NCI-H128 (cell line): Measurements from ENCODE around the gene SHTN1.
A peak's percentile ranks its signal among the peaks of the same experiment; 100 is the strongest.

Experiments
- DNase-seq: peaks from one replicate; lab custom pipeline; 2025; ENCODE audit not compliant: unreplicated experiment; lab: John Stamatoyannopoulos, UW

The SHTN1 gene

GRCh38 chr10:117005026-117005526 lies at the start of gene SHTN1:
TSS of gene SHTN1 (minus strand) at chr10:117005187. CDS start at chr10:117005079, 108 bp downstream.
- DNase-seq, result peak; percentile 16

DNA sequence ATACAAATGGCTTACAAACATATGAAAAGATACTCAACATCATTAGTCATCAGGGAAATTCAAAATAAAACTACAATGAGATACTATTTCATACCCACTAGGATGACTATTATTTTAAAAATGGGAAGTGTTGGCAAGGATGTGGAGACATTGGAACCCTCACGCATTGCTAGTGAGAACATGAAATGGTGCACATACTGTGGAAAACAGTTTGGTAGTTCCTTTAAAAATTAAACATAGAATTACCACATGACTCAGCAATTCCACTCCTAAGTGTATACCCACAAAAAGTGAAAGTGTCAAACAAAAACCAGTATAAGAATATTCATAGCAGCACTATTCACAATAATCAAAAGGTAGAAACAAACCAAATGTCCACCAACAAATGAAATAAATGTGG lies 48.5 kb upstream of the SHTN1 start:
- DNase-seq, result no peak

DNA sequence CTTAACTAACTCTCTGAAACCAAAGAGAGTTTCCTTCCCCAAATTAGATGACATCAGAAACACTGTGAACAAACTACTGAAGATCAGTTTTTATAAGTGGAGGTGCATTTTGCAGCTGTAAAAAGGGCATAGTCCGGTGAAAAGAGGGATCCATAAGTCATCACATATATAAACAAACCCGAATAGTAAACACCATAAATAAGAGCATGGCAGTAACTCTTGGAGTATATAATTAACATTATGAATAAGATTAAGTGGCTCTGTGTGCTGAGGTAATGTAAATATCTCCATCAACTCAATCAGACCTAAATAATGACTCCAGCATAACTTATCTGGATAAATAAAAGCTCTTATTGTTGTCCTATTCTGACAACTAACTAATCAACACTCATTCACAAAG lies 43.0 kb upstream of the SHTN1 start:
- DNase-seq, result no peak

GRCh38 chr10:117016266-117016665 lies 11.3 kb upstream of the SHTN1 start:
- DNase-seq, result no peak

DNA sequence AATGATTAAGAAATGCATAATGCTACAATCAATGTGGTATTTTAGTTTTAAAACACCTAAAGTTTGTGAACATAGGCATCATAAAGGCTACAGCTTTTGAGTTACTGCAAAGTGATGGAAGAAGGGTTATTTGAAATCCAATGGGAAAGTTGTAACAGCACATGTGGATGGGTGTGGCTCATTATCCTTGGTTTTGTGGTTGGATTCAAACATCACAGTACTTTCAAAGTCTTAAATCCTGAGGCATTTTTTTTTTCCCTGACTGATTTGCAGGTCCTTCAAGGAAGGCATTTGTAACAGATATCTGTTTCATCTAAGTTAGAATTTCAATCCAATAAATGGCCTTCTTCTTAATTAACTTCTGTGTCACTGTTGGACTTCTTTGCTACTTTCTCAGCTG lies 9.8 kb upstream of the SHTN1 start:
- DNase-seq, result no peak

DNA sequence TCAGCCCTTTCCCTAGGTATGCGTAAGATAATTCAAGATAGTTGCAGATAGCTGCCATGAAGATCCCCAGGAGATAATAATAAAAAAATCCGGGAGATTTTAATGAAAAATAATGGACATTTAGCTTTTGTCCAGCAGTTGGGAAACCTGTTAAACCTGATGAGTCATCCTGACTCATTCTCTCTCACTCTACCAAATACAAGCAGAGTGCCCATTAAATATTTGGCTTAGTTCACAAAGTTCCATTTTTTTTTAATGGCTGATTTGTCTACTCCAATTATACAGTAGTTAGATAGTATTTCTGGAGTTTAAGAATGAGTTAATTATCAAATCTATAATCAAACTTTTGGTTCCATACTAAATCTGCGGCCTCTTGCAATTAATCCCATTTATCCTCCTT lies 2.1 kb upstream of the SHTN1 start:
- DNase-seq, result no peak

- DNase-seq, result no peak
Measured at GRCh38 chr10:117005527-117006055, 604 bp upstream of the SHTN1 start.

DNA sequence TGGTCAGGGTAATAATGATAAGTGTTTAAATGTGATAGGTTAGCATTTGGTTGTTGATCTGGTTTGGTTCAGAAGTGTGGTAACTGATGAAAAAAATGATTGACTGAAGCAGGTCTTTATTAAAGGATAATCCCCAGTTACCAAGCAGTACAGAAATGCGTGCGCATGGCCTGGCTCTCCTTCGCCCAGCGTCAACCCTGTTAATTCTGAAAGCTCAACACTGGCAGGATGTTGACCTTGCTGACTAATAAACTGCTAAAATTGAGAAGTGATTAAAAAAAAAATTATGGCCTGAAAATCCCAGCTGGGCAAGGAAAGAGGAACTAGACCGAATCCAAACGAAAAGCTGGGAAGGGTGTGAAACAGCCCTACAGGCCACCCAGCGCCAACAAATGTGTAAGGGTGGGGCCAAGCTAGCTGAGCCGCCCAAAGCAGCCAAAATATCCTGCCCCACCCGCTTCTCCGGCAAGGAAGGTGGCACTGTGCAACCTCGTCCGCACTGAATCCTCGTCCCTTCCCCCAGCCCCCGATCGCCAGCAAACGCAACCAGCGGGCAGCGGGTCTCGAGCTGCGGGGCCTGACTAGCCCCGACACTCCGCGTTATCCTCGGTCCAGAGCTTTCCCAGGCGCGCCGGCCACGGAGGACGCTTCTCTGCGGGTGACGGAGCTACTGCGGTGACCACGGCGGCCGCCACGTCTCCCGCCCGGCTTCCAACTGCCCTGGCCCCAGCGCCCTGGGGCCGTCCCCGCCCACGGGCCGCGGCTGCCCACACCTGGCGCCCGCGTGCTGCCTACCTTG lies 561 bp downstream of the SHTN1 start:
- no peak for DNase-seq

GRCh38 chr10:117003336-117003735 lies 1.7 kb downstream of the SHTN1 start:
- no peak for DNase-seq

DNA sequence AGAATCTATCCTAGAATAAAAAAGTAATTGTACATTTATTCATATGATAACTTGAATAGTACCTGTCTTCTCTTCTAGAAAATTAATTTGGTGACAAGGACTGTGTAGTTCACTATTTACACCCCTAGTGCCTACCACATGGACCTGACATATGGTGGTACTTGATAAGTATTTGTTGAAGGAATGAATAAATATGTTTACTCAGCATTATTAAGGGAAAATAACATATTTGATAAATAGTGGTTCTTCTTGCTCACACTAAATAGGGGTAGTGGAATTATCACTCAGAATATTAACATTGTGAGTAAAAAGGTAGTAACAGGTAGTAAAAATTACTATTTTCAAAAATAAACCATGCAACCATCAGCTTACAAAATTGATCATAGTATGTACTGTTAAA lies 2.8 kb downstream of the SHTN1 start:
- no peak for DNase-seq

DNA sequence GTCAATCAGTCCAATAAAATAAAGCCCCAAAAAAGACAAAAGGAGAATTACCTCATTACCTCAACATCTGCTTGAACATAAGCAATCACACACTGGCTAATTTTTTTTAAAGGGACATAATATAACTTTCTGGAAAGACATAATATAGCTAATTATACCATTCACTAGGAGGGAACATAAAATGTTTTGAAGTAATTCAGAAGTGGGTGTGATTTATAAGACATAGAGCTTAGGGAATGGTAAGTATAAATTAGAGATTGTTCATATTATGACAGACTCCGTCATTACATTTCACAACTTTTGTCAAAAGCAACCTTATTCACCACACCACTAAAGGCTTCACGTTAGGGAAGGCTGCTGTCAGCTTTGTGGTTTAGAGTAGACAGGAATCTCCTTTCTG lies 3.8 kb downstream of the SHTN1 start:
- DNase-seq, result no peak

GRCh38 chr10:117000580-117000979 lies 4.4 kb downstream of the SHTN1 start:
- DNase-seq, result no peak

- DNase-seq, result no peak
Measured at GRCh38 chr10:116998172-116998571, 6.8 kb downstream of the SHTN1 start.

- DNase-seq, result no peak
Measured at GRCh38 chr10:116997015-116997414, 8.0 kb downstream of the SHTN1 start.

GRCh38 chr10:116995648-116996047 lies 9.3 kb downstream of the SHTN1 start:
- DNase-seq, result no peak

- no peak for DNase-seq
Measured at GRCh38 chr10:116994113-116994890, 10.7 kb downstream of the SHTN1 start.

DNA sequence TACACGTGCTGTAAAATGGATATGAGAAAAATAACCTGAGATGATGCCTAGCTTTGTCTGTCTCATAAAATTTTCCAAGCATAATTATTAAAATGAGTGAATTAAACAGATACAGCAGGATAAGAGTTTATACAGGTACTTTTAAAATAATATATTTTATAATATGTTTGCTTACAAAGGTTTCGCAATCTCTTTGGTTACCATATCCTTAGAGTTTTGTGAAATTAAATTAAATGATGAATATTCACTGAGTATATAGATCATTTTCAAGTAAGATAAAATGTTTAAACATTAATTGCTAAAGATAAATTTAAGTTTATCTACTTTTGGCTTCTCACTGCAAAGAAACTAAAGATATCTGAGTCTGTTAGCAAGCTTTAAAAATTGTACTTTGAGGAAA lies 11.4 kb downstream of the SHTN1 start:
- DNase-seq, result no peak

GRCh38 chr10:116992183-116992582 lies 12.8 kb downstream of the SHTN1 start:
- DNase-seq, result no peak

DNA sequence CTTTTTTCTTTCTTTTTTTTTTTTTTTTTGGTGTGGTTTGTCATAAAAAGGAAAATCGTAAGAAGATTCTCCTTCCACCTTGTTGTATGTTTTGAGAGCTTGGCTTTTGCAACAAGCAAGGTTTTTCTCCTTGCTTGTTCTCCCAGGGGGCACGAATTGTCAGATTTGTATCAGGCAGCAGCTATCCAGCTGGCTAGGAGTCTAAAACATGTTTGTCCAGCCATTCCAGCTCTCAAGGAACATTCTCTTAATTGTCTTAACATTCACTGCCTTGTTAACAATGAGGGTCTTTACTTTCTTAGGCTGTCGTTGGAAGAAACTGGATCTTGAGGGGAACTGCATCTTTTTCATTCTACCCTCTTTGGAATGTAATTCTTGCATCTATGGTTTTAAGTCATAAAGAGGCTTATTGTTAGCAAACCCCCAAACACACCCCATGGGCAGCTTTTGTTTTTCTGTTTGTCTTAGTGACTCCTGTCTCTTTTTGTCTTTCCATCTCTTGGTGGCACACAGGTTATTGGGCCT lies 14.6 kb downstream of the SHTN1 start:
- no peak for DNase-seq

GRCh38 chr10:116989439-116989838 lies 15.5 kb downstream of the SHTN1 start:
- DNase-seq, result no peak

DNA sequence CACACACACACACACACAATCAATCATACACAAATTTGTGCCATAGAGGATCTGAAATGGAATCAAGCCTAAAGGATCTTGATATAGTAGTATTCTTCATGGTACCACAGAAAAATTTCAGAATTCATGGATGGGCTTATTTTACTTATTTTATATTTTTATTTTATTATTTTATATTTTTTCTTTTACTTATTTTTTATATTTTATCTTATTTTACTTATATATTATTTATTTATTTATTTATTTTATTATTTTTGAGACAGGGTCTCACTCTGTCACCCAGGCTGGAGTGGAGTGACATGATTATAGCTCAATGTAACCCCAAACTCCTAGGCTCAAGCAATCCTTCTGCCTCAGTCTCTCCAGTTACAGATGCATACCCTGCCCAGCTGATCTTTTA lies 16.7 kb downstream of the SHTN1 start:
- no peak for DNase-seq

DNA sequence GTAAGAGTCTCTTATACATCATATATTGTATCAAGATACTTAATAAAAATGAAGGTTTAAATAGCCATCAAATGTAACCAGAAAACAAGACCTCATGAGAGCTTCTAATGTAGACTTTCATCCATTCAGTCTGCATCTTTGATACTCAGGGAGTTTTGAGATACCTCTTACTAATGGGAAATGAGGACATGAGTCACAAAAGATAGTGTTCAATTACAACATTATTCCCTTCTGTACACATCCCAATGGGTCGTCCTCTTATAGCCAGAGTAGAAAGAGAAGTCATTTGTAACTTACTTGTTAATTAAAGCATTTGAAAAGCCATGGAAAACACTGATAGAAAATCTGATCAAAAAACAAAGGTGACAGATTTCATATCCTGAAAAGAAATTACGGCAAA lies 19.4 kb downstream of the SHTN1 start:
- DNase-seq, result no peak
